HepG2 (cell line): ENCODE measurements around the gene CNNM3. TPM values are rescaled to one million over a fixed set of nuclear protein-coding genes. Genes with fewer than 3 reads are reported as not detected.

Experiments used
- ATAC-seq: fragments of 200-7000 bp; cut with Tn5 transposase; 3 replicates; pipeline ENCODE4 v1.9.1; 2020; ENCODE audit warnings: mild to moderate bottlenecking, moderate library complexity
- BruUV-seq: library from RNA; stranded (reverse); fragments of 400-500 nt; replicated peaks from 2 replicates; lab custom pipeline; 2021; lab: Mats Ljungman, UMichigan
- CTCF ChIA-PET: fragments of 300-600 bp; formaldehyde crosslinking; extraction: SDS; loops from one replicate; lab custom pipeline; 2021; ENCODE audit warnings: low total read pairs, inconsistent platforms, low intra/inter-chr PET ratio; lab: Yijun Ruan, JAX
- POLR2A ChIA-PET: fragments of 350-600 bp; sonication (Branson Sonifier 250); formaldehyde crosslinking; loops from one replicate; lab custom pipeline; 2020; ENCODE audit warnings: antibody characterized with exemption, inconsistent platforms; lab: Yijun Ruan, JAX
- DNase-seq: peaks from one replicate; pipeline ENCODE4 v3.0.0-alpha.2; 2015; ENCODE audit warnings: low spot score
- FAIRE-seq: peaks from 3 replicates; lab custom pipeline; 2011; peaks lifted over from hg19 to GRCh38; lab: Jason Lieb, UNC
- H2AFZ ChIP-seq: one replicate; pipeline ENCODE4 v1.6.1; 2011; ENCODE audit warnings: low read length, inconsistent platforms
- H3K27ac ChIP-seq: fragments of 300-600 bp; 3 replicates; pipeline ENCODE4 v1.8.0; 2011; ENCODE audit warnings: mixed run types, mild to moderate bottlenecking, mixed read lengths, low read length, inconsistent platforms; ENCODE audit not compliant: insufficient read depth; ENCODE audit errors: extremely low read length
- H3K27me3 ChIP-seq, 2 experiments: fragments of 200-600 bp in 1 of 2; 2 replicates in 1 of 2; 3 replicates in 1 of 2; pipeline versions ENCODE4 v1.6.0 to v1.8.0; 2011; ENCODE audit warnings: low read length in 2 of 2, mild to moderate bottlenecking in 2 of 2, moderate library complexity in 2 of 2, inconsistent platforms in 1 of 2; ENCODE audit not compliant: insufficient read depth in 2 of 2, control insufficient read depth in 1 of 2
- H3K36me3 ChIP-seq, 2 experiments: fragments of 200-600 bp in 1 of 2; replicated peaks in 1 of 2; 2 replicates in 1 of 2; 3 replicates in 1 of 2; pipeline versions ENCODE4 v1.5.1 to v1.8.0; 2011; ENCODE audit warnings: low read length in 2 of 2, inconsistent platforms in 1 of 2; ENCODE audit not compliant: insufficient read depth in 2 of 2, control insufficient read depth in 1 of 2
- H3K4me1 ChIP-seq: 2 replicates; pipeline ENCODE4 v1.5.1; 2012; ENCODE audit warnings: low read length, inconsistent platforms; ENCODE audit not compliant: insufficient read depth
- H3K4me2 ChIP-seq: 2 replicates; pipeline ENCODE4 v1.6.0; 2011; ENCODE audit warnings: low read depth, low read length, inconsistent platforms
- H3K4me3 ChIP-seq, 3 experiments: fragments of 200-600 bp in 1 of 3; sonication (generic), shearing (Covaris generic) in 1 of 3; replicated peaks in 1 of 3; 2 replicates each; pipeline ENCODE4 v1.5.1; 2011 to 2016; ENCODE audit warnings: low read length in 3 of 3, inconsistent platforms in 2 of 3, low read depth in 2 of 3, mild to moderate bottlenecking in 2 of 3, control low read depth in 1 of 3, mixed read lengths in 1 of 3; ENCODE audit not compliant: insufficient read depth in 1 of 3
- H3K79me2 ChIP-seq: one replicate; pipeline ENCODE4 v1.6.1; 2011; ENCODE audit warnings: low read length, inconsistent platforms; ENCODE audit not compliant: insufficient read depth
- H3K9ac ChIP-seq: 2 replicates; pipeline ENCODE4 v1.6.0; 2011; ENCODE audit warnings: mild to moderate bottlenecking, low read depth, low read length, inconsistent platforms; ENCODE audit not compliant: insufficient read depth
- H3K9me3 ChIP-seq: 2 replicates; pipeline ENCODE4 v1.5.1; 2012; ENCODE audit warnings: mild to moderate bottlenecking, low read length
- H4K20me1 ChIP-seq: 2 replicates; pipeline ENCODE4 v1.6.0; 2011; ENCODE audit warnings: inconsistent platforms, mild to moderate bottlenecking, low read length, moderate library complexity; ENCODE audit not compliant: insufficient read depth
- GABPB1 ChIP-seq: IDR thresholded peaks from 2 replicates; pipeline ENCODE4 v1.6.1; 2016; ENCODE audit warnings: mild to moderate bottlenecking, missing genetic modification reagents, moderate library complexity, missing compliant biosample characterization
- HDAC6 ChIP-seq: fragments of 200-600 bp; sonication (generic); IDR thresholded peaks from 2 replicates; pipeline ENCODE4 v1.7.0; 2017; ENCODE audit warnings: mild to moderate bottlenecking, antibody characterized with exemption, low read length, low read depth
- HNRNPLL ChIP-seq: fragments of 200-400 bp; formaldehyde crosslinking; IDR thresholded peaks from 2 replicates; pipeline ENCODE4 v1.6.1; 2017; ENCODE audit warnings: mild to moderate bottlenecking, low read depth, low read length; ENCODE audit not compliant: poor library complexity, severe bottlenecking
- IRF1 ChIP-seq: sonication (generic); formaldehyde crosslinking; IDR thresholded peaks from 2 replicates; pipeline ENCODE4 v1.4.0; 2020; ENCODE audit warnings: low read depth, mild to moderate bottlenecking, missing genetic modification reagents
- NFKB2 ChIP-seq: sonication (generic); formaldehyde crosslinking; IDR thresholded peaks from 2 replicates; pipeline ENCODE4 v1.4.0; 2020; ENCODE audit warnings: missing genetic modification reagents, borderline replicate concordance
- NFYB ChIP-seq: sonication (generic); formaldehyde crosslinking; IDR thresholded peaks from 2 replicates; pipeline ENCODE4 v1.4.0; 2020; ENCODE audit warnings: missing genetic modification reagents
- PRMT3 ChIP-seq: sonication (generic); formaldehyde crosslinking; IDR thresholded peaks from 2 replicates; pipeline ENCODE4 v1.8.1; 2022; ENCODE audit warnings: low read depth, mild to moderate bottlenecking, moderate library complexity, missing genetic modification reagents, borderline replicate concordance
- RCOR2 ChIP-seq: IDR thresholded peaks from 2 replicates; pipeline ENCODE4 v1.6.1; 2016; ENCODE audit warnings: missing biosample characterization, missing genetic modification reagents
- SRSF9 ChIP-seq: fragments of 200-400 bp; formaldehyde crosslinking; IDR thresholded peaks from 2 replicates; pipeline ENCODE4 v1.6.1; 2018; ENCODE audit warnings: borderline replicate concordance, mild to moderate bottlenecking, low read depth, low read length; ENCODE audit not compliant: insufficient read depth, poor library complexity, severe bottlenecking
- SUZ12 ChIP-seq: fragments of 150-350 bp; IDR thresholded peaks from 2 replicates; pipeline ENCODE4 v1.6.1; 2014; ENCODE audit warnings: low read depth, low read length
- TFE3 ChIP-seq: IDR thresholded peaks from 2 replicates; pipeline ENCODE4 v1.6.1; 2016
- TRAFD1 ChIP-seq: sonication (generic); formaldehyde crosslinking; IDR thresholded peaks from 2 replicates; pipeline ENCODE4 v1.5.1; 2020; ENCODE audit warnings: missing genetic modification reagents, mild to moderate bottlenecking, borderline replicate concordance
- ZBTB38 ChIP-seq: sonication (generic); formaldehyde crosslinking; IDR thresholded peaks from 2 replicates; pipeline ENCODE4 v1.5.1; 2020; ENCODE audit warnings: mild to moderate bottlenecking, missing genetic modification reagents
- WGBS: methylation state at CpG from one replicate; pipeline ENCODE4 v1.1.6; 2017; ENCODE audit warnings: low lambda C conversion rate; 5-methylcytosine and 5-hydroxymethylcytosine counted together
- in situ Hi-C: cut with HindIII; loops from 2 replicates; pipeline ENCODE4 v1.10.0; 2017; ENCODE audit warnings: low pct_unique_long_range_greater_than_20kb; ENCODE audit not compliant: extremely low pct_ligation_motif_present
- intact Hi-C: fragments of 100-400 bp; cut with micrococcal nuclease; formaldehyde crosslinking; loops from one replicate; pipeline ENCODE4 v1.10.0; 2022; ENCODE audit not compliant: unreplicated experiment
- polyA plus RNA-seq, 8 experiments: library from polyadenylated mRNA; depleted of rRNA in 3 of 8; stranded (reverse) in 7 of 8; unstranded in 1 of 8; fragments of >200 nt; fragmentation: Illumina TruSeq in 4 of 8; extraction: Trizol in 4 of 8; gene quantifications; 2 replicates each; pipeline versions ENCODE4 v1.2.1 to v1.2.3, GENCODE V29; 2011 to 2016; ENCODE audit warnings: low read depth in 4 of 8, missing spikeins in 1 of 8, mixed read lengths in 1 of 8; ENCODE audit not compliant: insufficient read depth in 1 of 8
- total RNA-seq, 5 experiments: library from RNA; depleted of rRNA; stranded (reverse); fragments of >200 nt; fragmentation: Illumina TruSeq; extraction: Trizol; gene quantifications; 2 replicates each; pipeline ENCODE4 v1.2.3, GENCODE V29; 2016; ENCODE audit warnings: low read depth in 1 of 5

CNNM3 gene
- total and polyA plus RNA-seq, 2 of the 13 experiments (the other 11 are each of a cell fraction or from before 2014, with no cell fraction given): 21.2 to 27.9 TPM

GRCh38 chr2:96877631-96878092, 61.6 kb downstream of the CNNM3 start:
- Histone ChIP-seq H2AFZ (no peak overlapping the region), H3K4me1 (peaks cover 4% of the 10 kb centered on the region), H3K4me3 (no peak overlapping the region), H3K4me2 (no peak overlapping the region), H3K36me3 (no peaks in the 10 kb centered on the region), H3K27ac (no peak overlapping the region), H3K79me2 (no peaks in the 10 kb centered on the region), H3K9ac (no peak overlapping the region), H4K20me1 (no peaks in the 10 kb centered on the region; the same call in 1 of the 2 replicates), H3K9me3 (no peaks in the 10 kb centered on the region), H3K27me3 (peaks cover 37 to 95% of the 10 kb centered on the region in 2 experiments)
- no peak for FAIRE-seq
- DNase-seq: no peak
- ATAC-seq: no peak
- intact Hi-C loops: no loop called here
- 29% methylated on average over 13 of the region's 15 CpGs for WGBS
- CTCF ChIA-PET: no interaction called here
- BruUV-seq: no TSS peak
- in situ Hi-C loops: no loop called here
- POLR2A ChIA-PET: no interaction called here
- no peak for TF ChIP-seq HDAC6
- TF ChIP-seq HNRNPLL: no peak
- TF ChIP-seq SUZ12: no peak
- TF ChIP-seq GABPB1 (CRISPR knock-in tag): 0 out of 2 replicates have a peak, but pooled peaks have one; percentile 13

GRCh38 chr2:96878171-96878570, 62.1 kb downstream of the CNNM3 start:
- no TSS peak for BruUV-seq
- H3K4me3 ChIP-seq: no peak overlapping the region
- ATAC-seq: no peak
- 6% methylated on average over 3 of the region's 7 CpGs for WGBS
- in situ Hi-C loops: no loop called here
- no peak for DNase-seq
- peaks cover 40 to 96% of the 10 kb centered on the region in 2 experiments for H3K27me3 ChIP-seq
- H3K4me2 ChIP-seq: no peak overlapping the region
- H3K27ac ChIP-seq: no peak overlapping the region
- ChIA-PET POLR2A (no interaction called here), CTCF (no interaction called here)
- H3K9ac ChIP-seq: no peak overlapping the region
- H3K4me1 ChIP-seq: no peaks in the 10 kb centered on the region
- intact Hi-C loops: no loop called here
- no peaks in the 10 kb centered on the region for H3K36me3 ChIP-seq
- no peak overlapping the region for H2AFZ ChIP-seq
- no peaks in the 10 kb centered on the region; the same call in 1 of the 2 replicates for H4K20me1 ChIP-seq
- no peaks in the 10 kb centered on the region for H3K79me2 ChIP-seq
- FAIRE-seq: no peak
- no peaks in the 10 kb centered on the region for H3K9me3 ChIP-seq
- no peak for TF ChIP-seq TRAFD1 (CRISPR knock-in tag)
- TF ChIP-seq TFE3 (CRISPR knock-in tag): no peak
- TF ChIP-seq NFKB2 (CRISPR knock-in tag): no peak
- no peak for TF ChIP-seq IRF1 (CRISPR knock-in tag)
- TF ChIP-seq ZBTB38 (CRISPR knock-in tag): no peak
- no peak for TF ChIP-seq SRSF9
- TF ChIP-seq PRMT3 (CRISPR knock-in tag): no peak
- no peak for TF ChIP-seq NFYB (CRISPR knock-in tag)
- TF ChIP-seq RCOR2: no peak
